K562 (cell line): ENCODE data around the gene SH3D19. TPM values are rescaled to one million over a fixed set of nuclear protein-coding genes. Genes with fewer than 3 reads are reported as not detected.
A peak's percentile ranks its signal among the peaks of the same experiment; 100 is the strongest.

ENCODE experiments used
- DNMT1 ChIP-seq: fragments of 450-650 bp; IDR thresholded peaks from 2 replicates; pipeline ENCODE4 v1.6.1; 2016; ENCODE audit warnings: antibody characterized with exemption, mild to moderate bottlenecking
- FOSL1 ChIP-seq: fragments of 200-800 bp; sonication (Bioruptor generic); conservative IDR thresholded peaks from 2 replicates; pipeline ENCODE4 v1.6.1; 2016; ENCODE audit warnings: missing genetic modification characterization, missing compliant biosample characterization
- HDAC1 ChIP-seq, 2 experiments: fragments of 450-650 bp; IDR thresholded peaks; 2 replicates each; pipeline ENCODE4 v1.6.1; 2016 to 2017; ENCODE audit warnings: inconsistent platforms in 1 of 2, mild to moderate bottlenecking in 1 of 2, moderate library complexity in 1 of 2
- TEAD2 ChIP-seq: fragments of 450-650 bp; IDR thresholded peaks from 2 replicates; pipeline ENCODE4 v1.6.1; 2016; ENCODE audit warnings: missing genetic modification characterization, control low read depth, missing compliant biosample characterization
- polyA plus RNA-seq, 8 experiments: library from polyadenylated mRNA; depleted of rRNA in 4 of 8; stranded (reverse) in 5 of 8; unstranded in 3 of 8; fragments of >200 nt; fragmentation: Nextera tagmentation in 2 of 8; fragmentation: Illumina TruSeq in 1 of 8; extraction: Ambion mirVana in 2 of 8; extraction: Trizol in 1 of 8; gene quantifications; 2 replicates each; pipeline versions ENCODE4 v1.2.1 to v1.2.3, GENCODE V29; 2011 to 2014; ENCODE audit warnings: inconsistent platforms in 1 of 8, missing spikeins in 1 of 8
- total RNA-seq, 7 experiments: library from RNA; depleted of rRNA in 6 of 7; stranded (reverse); fragments of >200 nt in 6 of 7; fragmentation: Illumina TruSeq in 2 of 7; extraction: Trizol in 2 of 7; gene quantifications; 2 replicates each; pipeline versions ENCODE4 v1.2.1 to v1.2.3, GENCODE V29; 2011 to 2021; ENCODE audit warnings: low replicate concordance in 1 of 7
- TF ChIP-seq, protein P1 (sequence below): fragments of 450-650 bp; IDR thresholded peaks from 2 replicates; pipeline ENCODE4 v1.6.1; 2016; ENCODE audit warnings: mild to moderate bottlenecking
- TF ChIP-seq, protein P2 (sequence below): fragments of 450-650 bp; IDR thresholded peaks from 2 replicates; pipeline ENCODE4 v1.6.1; 2017; ENCODE audit warnings: antibody characterized with exemption
- TF ChIP-seq, protein P3 (sequence below): sonication (generic); formaldehyde crosslinking; IDR thresholded peaks from 2 replicates; pipeline ENCODE4 v1.8.1; 2023; ENCODE audit warnings: mild to moderate bottlenecking, missing genetic modification reagents, moderate library complexity
- TF ChIP-seq, protein P4 (sequence below), 2 experiments: IDR thresholded peaks; 2 replicates each; pipeline ENCODE4 v1.6.1; 2011; ENCODE audit warnings: borderline replicate concordance in 1 of 2, control low read depth in 1 of 2, low read depth in 1 of 2, low read length in 1 of 2, mild to moderate bottlenecking in 1 of 2, mixed read lengths in 1 of 2, moderate library complexity in 1 of 2; ENCODE audit not compliant: insufficient read depth in 1 of 2, insufficient read length in 1 of 2, poor library complexity in 1 of 2, severe bottlenecking in 1 of 2; ENCODE audit errors: extremely low read depth in 1 of 2
- TF ChIP-seq, protein P5 (sequence below): IDR thresholded peaks from 2 replicates; pipeline ENCODE4 v1.6.1; 2012; ENCODE audit warnings: low read depth, low read length, improper control_type of control experiment, borderline replicate concordance
- TF ChIP-seq, protein P6 (sequence below): fragments of 250-450 bp; sonication (Bioruptor Pico); IDR thresholded peaks from 2 replicates; pipeline ENCODE4 v1.8.0; 2021; ENCODE audit warnings: moderate library complexity, mild to moderate bottlenecking, inconsistent platforms
- TF ChIP-seq, protein P7 (sequence below): fragments of 250-450 bp; sonication (Bioruptor Pico); IDR thresholded peaks from 2 replicates; pipeline ENCODE4 v1.8.0; 2022; ENCODE audit warnings: inconsistent platforms

SH3D19 gene
- total and polyA plus RNA-seq, 9 of the 15 experiments (the other 6 are each of a cell fraction or from before 2014, with no cell fraction given): 0.42 to 2.2 (median 1.1) TPM; not detected in 6

DNA sequence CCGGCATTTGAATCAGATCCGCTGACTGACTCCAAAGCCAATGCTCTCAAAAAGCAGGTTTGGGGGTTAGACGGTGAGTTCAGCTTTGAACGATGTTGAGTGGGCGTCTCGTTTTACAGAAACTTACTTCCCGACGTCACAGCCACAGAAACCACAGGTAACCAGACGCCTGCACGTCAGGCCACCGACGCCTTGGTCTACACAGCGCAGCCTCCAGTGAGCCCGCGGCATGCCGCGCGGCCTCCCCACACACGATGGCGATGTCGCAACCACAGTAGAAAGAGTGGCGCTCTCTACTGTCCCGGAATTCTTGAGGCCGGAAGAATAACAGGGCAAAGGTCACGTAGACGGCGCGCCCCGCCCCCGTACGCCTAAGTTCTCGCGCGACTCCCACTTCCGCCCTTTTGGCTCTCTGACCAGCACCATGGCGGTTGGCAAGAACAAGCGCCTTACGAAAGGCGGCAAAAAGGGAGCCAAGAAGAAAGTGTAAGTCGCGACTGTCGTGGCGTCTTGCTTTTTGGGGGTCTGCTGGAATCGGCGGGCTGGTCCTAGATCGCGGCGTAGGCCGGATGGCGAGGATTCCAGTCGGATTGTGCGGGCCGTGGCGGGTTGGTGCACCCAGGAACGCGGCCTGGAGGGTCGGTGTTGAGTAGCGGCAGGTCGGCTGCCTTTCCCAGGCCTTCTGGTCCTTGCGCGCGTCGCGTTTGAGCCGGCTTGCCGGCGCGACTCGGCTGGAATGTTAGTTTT, 226.0 kb downstream of the SH3D19 start, which contains the start of gene RPS3A (continued):
- TF ChIP-seq, protein P1, sequence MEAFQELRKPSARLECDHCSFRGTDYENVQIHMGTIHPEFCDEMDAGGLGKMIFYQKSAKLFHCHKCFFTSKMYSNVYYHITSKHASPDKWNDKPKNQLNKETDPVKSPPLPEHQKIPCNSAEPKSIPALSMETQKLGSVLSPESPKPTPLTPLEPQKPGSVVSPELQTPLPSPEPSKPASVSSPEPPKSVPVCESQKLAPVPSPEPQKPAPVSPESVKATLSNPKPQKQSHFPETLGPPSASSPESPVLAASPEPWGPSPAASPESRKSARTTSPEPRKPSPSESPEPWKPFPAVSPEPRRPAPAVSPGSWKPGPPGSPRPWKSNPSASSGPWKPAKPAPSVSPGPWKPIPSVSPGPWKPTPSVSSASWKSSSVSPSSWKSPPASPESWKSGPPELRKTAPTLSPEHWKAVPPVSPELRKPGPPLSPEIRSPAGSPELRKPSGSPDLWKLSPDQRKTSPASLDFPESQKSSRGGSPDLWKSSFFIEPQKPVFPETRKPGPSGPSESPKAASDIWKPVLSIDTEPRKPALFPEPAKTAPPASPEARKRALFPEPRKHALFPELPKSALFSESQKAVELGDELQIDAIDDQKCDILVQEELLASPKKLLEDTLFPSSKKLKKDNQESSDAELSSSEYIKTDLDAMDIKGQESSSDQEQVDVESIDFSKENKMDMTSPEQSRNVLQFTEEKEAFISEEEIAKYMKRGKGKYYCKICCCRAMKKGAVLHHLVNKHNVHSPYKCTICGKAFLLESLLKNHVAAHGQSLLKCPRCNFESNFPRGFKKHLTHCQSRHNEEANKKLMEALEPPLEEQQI: peak; percentile 94
- TF ChIP-seq, protein P2, sequence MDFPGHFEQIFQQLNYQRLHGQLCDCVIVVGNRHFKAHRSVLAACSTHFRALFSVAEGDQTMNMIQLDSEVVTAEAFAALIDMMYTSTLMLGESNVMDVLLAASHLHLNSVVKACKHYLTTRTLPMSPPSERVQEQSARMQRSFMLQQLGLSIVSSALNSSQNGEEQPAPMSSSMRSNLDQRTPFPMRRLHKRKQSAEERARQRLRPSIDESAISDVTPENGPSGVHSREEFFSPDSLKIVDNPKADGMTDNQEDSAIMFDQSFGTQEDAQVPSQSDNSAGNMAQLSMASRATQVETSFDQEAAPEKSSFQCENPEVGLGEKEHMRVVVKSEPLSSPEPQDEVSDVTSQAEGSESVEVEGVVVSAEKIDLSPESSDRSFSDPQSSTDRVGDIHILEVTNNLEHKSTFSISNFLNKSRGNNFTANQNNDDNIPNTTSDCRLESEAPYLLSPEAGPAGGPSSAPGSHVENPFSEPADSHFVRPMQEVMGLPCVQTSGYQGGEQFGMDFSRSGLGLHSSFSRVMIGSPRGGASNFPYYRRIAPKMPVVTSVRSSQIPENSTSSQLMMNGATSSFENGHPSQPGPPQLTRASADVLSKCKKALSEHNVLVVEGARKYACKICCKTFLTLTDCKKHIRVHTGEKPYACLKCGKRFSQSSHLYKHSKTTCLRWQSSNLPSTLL: no peak
- TF ChIP-seq, protein P3, sequence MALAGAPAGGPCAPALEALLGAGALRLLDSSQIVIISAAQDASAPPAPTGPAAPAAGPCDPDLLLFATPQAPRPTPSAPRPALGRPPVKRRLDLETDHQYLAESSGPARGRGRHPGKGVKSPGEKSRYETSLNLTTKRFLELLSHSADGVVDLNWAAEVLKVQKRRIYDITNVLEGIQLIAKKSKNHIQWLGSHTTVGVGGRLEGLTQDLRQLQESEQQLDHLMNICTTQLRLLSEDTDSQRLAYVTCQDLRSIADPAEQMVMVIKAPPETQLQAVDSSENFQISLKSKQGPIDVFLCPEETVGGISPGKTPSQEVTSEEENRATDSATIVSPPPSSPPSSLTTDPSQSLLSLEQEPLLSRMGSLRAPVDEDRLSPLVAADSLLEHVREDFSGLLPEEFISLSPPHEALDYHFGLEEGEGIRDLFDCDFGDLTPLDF: peak; percentile 83
- TF ChIP-seq DNMT1: no peak
- peak; percentile 29; the same call in 1 of the 2 replicates for TF ChIP-seq FOSL1 (tag)
- peak; percentile 77 for TF ChIP-seq TEAD2
- TF ChIP-seq, protein P4, sequence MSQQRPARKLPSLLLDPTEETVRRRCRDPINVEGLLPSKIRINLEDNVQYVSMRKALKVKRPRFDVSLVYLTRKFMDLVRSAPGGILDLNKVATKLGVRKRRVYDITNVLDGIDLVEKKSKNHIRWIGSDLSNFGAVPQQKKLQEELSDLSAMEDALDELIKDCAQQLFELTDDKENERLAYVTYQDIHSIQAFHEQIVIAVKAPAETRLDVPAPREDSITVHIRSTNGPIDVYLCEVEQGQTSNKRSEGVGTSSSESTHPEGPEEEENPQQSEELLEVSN (IDR thresholded peaks at IDR 0.05; ENCODE audit: borderline replicate concordance in 1 of 2, extremely low read depth in 1 of 2, insufficient read depth in 1 of 2, insufficient read length in 1 of 2, low read depth in 1 of 2, low read length in 1 of 2, poor library complexity in 1 of 2, severe bottlenecking in 1 of 2): peak; percentile 43 to 51
- TF ChIP-seq, protein P5, sequence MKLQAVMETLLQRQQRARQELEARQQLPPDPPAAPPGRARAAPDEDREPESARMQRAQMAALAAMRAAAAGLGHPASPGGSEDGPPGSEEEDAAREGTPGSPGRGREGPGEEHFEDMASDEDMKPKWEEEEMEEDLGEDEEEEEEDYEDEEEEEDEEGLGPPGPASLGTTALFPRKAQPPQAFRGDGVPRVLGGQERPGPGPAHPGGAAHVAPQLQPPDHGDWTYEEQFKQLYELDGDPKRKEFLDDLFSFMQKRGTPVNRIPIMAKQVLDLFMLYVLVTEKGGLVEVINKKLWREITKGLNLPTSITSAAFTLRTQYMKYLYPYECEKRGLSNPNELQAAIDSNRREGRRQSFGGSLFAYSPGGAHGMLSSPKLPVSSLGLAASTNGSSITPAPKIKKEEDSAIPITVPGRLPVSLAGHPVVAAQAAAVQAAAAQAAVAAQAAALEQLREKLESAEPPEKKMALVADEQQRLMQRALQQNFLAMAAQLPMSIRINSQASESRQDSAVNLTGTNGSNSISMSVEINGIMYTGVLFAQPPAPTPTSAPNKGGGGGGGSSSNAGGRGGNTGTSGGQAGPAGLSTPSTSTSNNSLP: peak; percentile 53; the same call in 1 of the 2 replicates
- TF ChIP-seq, protein P6, sequence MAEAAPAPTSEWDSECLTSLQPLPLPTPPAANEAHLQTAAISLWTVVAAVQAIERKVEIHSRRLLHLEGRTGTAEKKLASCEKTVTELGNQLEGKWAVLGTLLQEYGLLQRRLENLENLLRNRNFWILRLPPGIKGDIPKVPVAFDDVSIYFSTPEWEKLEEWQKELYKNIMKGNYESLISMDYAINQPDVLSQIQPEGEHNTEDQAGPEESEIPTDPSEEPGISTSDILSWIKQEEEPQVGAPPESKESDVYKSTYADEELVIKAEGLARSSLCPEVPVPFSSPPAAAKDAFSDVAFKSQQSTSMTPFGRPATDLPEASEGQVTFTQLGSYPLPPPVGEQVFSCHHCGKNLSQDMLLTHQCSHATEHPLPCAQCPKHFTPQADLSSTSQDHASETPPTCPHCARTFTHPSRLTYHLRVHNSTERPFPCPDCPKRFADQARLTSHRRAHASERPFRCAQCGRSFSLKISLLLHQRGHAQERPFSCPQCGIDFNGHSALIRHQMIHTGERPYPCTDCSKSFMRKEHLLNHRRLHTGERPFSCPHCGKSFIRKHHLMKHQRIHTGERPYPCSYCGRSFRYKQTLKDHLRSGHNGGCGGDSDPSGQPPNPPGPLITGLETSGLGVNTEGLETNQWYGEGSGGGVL (CRISPR knock-in tag): no peak
- peak; percentile 83 to 87; a peak in 3 of 4 replicates for TF ChIP-seq HDAC1 (IDR thresholded peaks at IDR 0.05)
- TF ChIP-seq, protein P7, sequence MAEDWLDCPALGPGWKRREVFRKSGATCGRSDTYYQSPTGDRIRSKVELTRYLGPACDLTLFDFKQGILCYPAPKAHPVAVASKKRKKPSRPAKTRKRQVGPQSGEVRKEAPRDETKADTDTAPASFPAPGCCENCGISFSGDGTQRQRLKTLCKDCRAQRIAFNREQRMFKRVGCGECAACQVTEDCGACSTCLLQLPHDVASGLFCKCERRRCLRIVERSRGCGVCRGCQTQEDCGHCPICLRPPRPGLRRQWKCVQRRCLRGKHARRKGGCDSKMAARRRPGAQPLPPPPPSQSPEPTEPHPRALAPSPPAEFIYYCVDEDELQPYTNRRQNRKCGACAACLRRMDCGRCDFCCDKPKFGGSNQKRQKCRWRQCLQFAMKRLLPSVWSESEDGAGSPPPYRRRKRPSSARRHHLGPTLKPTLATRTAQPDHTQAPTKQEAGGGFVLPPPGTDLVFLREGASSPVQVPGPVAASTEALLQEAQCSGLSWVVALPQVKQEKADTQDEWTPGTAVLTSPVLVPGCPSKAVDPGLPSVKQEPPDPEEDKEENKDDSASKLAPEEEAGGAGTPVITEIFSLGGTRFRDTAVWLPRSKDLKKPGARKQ (CRISPR knock-in tag): no peak
